OCI-LY3 (cell line): ENCODE data around the gene HOXB3.

Source experiments
- EZH2phosphoT487 ChIP-seq: fragments of 200-600 bp; shearing (Covaris generic); IDR thresholded peaks from 2 replicates; pipeline ENCODE4 v1.6.1; 2018; ENCODE audit warnings: antibody characterized with exemption, mixed run types, low read depth
- TF ChIP-seq, protein P1 (sequence below): fragments of 200-600, 300-600 bp; sonication (generic); IDR thresholded peaks from 2 replicates; pipeline ENCODE4 v1.5.1; 2014; ENCODE audit warnings: antibody characterized with exemption, low read length, low read depth

DNA sequence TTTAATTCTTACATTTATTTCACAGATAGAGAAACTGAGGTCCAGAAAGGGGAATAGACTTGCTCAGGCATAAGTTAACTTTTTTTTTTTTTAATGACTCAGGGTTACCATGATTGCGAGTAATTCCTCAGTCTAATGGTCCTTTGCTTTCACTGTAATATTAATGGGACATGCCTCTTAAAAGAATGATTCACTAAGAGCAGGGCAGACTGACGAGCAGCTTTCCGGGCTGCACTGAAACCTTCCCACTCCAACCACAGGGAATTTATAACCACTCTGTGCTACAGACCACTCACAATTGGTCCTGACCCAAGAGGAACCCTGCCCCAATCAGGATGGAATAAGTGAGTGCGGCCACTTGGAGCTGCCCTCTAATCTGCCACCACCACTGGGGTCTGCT lies 50.9 kb downstream of the HOXB3 start:
- TF ChIP-seq, protein P1, sequence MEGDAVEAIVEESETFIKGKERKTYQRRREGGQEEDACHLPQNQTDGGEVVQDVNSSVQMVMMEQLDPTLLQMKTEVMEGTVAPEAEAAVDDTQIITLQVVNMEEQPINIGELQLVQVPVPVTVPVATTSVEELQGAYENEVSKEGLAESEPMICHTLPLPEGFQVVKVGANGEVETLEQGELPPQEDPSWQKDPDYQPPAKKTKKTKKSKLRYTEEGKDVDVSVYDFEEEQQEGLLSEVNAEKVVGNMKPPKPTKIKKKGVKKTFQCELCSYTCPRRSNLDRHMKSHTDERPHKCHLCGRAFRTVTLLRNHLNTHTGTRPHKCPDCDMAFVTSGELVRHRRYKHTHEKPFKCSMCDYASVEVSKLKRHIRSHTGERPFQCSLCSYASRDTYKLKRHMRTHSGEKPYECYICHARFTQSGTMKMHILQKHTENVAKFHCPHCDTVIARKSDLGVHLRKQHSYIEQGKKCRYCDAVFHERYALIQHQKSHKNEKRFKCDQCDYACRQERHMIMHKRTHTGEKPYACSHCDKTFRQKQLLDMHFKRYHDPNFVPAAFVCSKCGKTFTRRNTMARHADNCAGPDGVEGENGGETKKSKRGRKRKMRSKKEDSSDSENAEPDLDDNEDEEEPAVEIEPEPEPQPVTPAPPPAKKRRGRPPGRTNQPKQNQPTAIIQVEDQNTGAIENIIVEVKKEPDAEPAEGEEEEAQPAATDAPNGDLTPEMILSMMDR, result no peak
- no peak for TF ChIP-seq EZH2phosphoT487
